ENCODE data around the gene NR2F2.

- TF ChIP-seq CTCF (conservative IDR thresholded peaks at IDR 0.05) (no peak), EZH2 (IDR thresholded peaks at IDR 0.05; ENCODE audit: low read depth) (no peak)
Measured at GRCh38 chr15:96339619-96340347, 9.3 kb downstream of the NR2F2 start.
